Subcutaneous abdominal adipose tissue (tissue), 5 donors: Measurements from ENCODE around the gene PRDM15.

Experiments used
- H3K27ac ChIP-seq: one replicate; pipeline ENCODE4 v1.7.0; 2013; ENCODE audit warnings: low read depth, mild to moderate bottlenecking, inconsistent platforms, low read length, moderate library complexity
- H3K27me3 ChIP-seq, 5 donors: one replicate each; pipeline ENCODE4 v1.7.0; 2013; ENCODE audit warnings: low read length in 5 of 5, inconsistent platforms in 1 of 5; ENCODE audit not compliant: control insufficient read depth in 5 of 5, insufficient read depth in 4 of 5
- H3K36me3 ChIP-seq, 5 donors: one replicate each; pipeline ENCODE4 v1.7.0; 2013; ENCODE audit warnings: low read length in 5 of 5; ENCODE audit not compliant: control insufficient read depth in 5 of 5, insufficient read depth in 5 of 5
- H3K4me1 ChIP-seq, 5 donors: one replicate each; pipeline ENCODE4 v1.7.0; 2013; ENCODE audit warnings: low read length in 5 of 5, mild to moderate bottlenecking in 3 of 5, moderate library complexity in 1 of 5; ENCODE audit not compliant: control insufficient read depth in 5 of 5, insufficient read depth in 5 of 5
- H3K4me3 ChIP-seq, 5 donors: one replicate each; pipeline ENCODE4 v1.7.0; 2013; ENCODE audit warnings: low read length in 5 of 5, low read depth in 1 of 5
- H3K9ac ChIP-seq, 5 donors: one replicate each; pipeline ENCODE4 v1.7.0; 2013; ENCODE audit warnings: low read length in 5 of 5, mild to moderate bottlenecking in 4 of 5, moderate library complexity in 3 of 5
- H3K9me3 ChIP-seq, 5 donors: one replicate each; pipeline ENCODE4 v1.7.0; 2013; ENCODE audit warnings: low read length in 5 of 5; ENCODE audit not compliant: control insufficient read depth in 5 of 5
- donor health status: healthy.
- donor health status: healthy.
- donor health status: healthy.
- donor health status: healthy.
- donor health status: healthy.

The PRDM15 gene

DNA sequence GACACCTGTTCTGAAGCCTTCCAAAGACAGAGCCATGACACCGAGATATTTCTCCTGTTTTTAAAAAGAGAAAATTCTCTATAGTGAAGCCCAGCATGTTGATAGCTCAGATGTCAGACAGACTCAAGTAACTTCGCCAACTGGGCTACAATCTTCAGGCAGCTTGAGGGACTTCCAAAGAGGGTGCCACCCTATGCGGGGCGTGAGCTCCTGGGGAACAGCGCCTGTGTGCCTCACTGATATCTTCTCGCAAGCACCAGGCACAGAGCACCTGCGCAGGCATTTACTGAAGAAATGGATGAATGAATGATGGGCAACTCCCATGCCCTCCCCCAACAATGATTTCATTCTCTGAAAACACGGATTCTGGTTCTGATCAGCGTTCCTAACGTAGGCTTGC is 129.9 kb downstream of the PRDM15 start:
- Histone ChIP-seq H3K27me3 (peaks cover 0 to 26% (median 22%) of the 10 kb centered on the region in 5 donors), H3K36me3 (no peaks in the 10 kb centered on the region), H3K9ac (no peak overlapping the region), H3K4me1 (no peaks in the 10 kb centered on the region), H3K9me3 (no peaks in the 10 kb centered on the region), H3K27ac (no peak overlapping the region), H3K4me3 (no peak overlapping the region)
